HK-2 (cell line): ENCODE measurements around the gene IL17C.

ENCODE experiments used
- DNase-seq: peaks from one replicate; pipeline ENCODE4 v3.0.0-alpha.2; 2018; ENCODE audit not compliant: unreplicated experiment

Gene IL17C

GRCh38 chr16:88685156-88686061 lies 47.0 kb downstream of the IL17C start:
- DNase-seq: no peak

GRCh38 chr16:88686062-88686438 lies 47.7 kb downstream of the IL17C start:
- no peak for DNase-seq

- DNase-seq: peak; percentile 78
These were observed 48.3 kb downstream of the IL17C start, which contains the start of gene SNAI3 for GRCh38 chr16:88686439-88687253. SNAI3 (minus strand) TSS chr16:88686507; CDS start chr16:88686406, 101 bp downstream.

- DNase-seq: no peak
These were observed 48.8 kb downstream of the IL17C start for GRCh38 chr16:88687254-88687576.

- DNase-seq: no peak
These were observed 49.3 kb downstream of the IL17C start for GRCh38 chr16:88687676-88688012.

- no peak for DNase-seq
These were observed 49.8 kb downstream of the IL17C start for GRCh38 chr16:88688013-88688778.
